Effector memory CD8-positive, alpha-beta T cell (primary cell): ENCODE data around the gene CETN3.
"Not testable (repeated sequence)": the region's sequence is repeated elsewhere in the genome, so short reads cannot be mapped to it uniquely, and the experiment has no call there.

Experiments used
- ATAC-seq: fragments of 150-1000 bp; cut with Tn5 transposase; replicated peaks from 2 replicates; pipeline ENCODE4 v1.10.0; 2021; ENCODE audit warnings: mild to moderate bottlenecking, moderate library complexity
- DNase-seq, 3 experiments: peaks; one replicate each; pipeline ENCODE4 v3.0.0; 2021
- H3K27ac Mint-ChIP-seq, 2 donors: one replicate each; pipeline ENCODE4 v1.8.0; 2022; ENCODE audit warnings: mild to moderate bottlenecking in 2 of 2, mixed read lengths in 2 of 2, moderate library complexity in 2 of 2
- H3K27me3 Mint-ChIP-seq, 2 donors: one replicate each; pipeline ENCODE4 v1.8.0; 2022; ENCODE audit warnings: mixed read lengths in 2 of 2
- H3K36me3 Mint-ChIP-seq: one replicate; pipeline ENCODE4 v1.8.0; 2022; ENCODE audit warnings: mild to moderate bottlenecking, moderate library complexity, mixed read lengths; ENCODE audit not compliant: insufficient read depth
- H3K4me1 Mint-ChIP-seq, 2 donors: one replicate each; pipeline ENCODE4 v1.8.0; 2022; ENCODE audit warnings: low read depth in 2 of 2, mixed read lengths in 2 of 2
- H3K4me3 Mint-ChIP-seq, 2 donors: one replicate each; pipeline ENCODE4 v1.8.0; 2022; ENCODE audit warnings: mild to moderate bottlenecking in 2 of 2, mixed read lengths in 2 of 2, moderate library complexity in 2 of 2
- H3K9me3 Mint-ChIP-seq, 2 donors: one replicate each; pipeline ENCODE4 v1.8.0; 2022; ENCODE audit warnings: mixed read lengths in 2 of 2

The CETN3 gene

DNA sequence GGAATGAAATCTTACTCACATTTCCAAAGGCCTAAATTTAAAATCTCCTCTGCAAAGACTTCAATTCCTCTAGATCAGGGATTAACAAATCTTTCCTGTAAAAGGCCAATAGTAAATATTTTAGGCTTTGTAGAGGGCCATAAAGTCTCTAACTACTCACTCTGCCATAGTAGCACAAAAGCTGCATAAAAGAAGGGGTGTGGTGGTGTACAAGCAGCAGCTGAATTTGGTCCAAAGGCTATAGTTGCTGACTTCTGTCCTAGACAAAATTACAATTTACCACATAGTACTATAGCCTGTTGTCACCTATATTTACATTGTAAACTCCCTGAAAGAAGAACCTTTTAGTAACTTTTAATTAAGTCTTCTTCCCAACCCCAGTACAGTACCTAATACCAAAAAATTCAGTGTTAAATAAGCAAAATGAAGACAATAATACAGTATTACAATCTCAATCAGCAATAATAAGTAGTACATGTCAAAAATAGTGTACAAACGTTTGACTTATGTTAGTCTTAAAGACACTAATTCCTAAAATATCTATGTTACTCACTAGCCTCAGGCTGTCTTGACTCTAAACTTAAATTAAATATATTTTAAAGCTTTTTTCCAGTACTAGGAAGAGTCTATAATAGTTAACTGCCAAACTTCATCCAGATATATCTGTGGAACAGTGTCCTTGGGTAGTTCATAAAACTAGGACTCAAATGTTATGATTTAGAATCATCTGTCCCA, 6.9 kb downstream of the CETN3 start:
- no peaks in the 10 kb centered on the region for H3K9me3 Mint-ChIP-seq
- H3K4me1 Mint-ChIP-seq = peaks cover 8 to 9% of the 10 kb centered on the region in 2 donors
- DNase-seq (no peak), ATAC-seq (no peak)
- no peak overlapping the region for H3K27ac Mint-ChIP-seq
- no peaks in the 10 kb centered on the region for H3K27me3 Mint-ChIP-seq
- peaks cover 21% of the 10 kb centered on the region for H3K36me3 Mint-ChIP-seq
- no peak overlapping the region for H3K4me3 Mint-ChIP-seq

DNA sequence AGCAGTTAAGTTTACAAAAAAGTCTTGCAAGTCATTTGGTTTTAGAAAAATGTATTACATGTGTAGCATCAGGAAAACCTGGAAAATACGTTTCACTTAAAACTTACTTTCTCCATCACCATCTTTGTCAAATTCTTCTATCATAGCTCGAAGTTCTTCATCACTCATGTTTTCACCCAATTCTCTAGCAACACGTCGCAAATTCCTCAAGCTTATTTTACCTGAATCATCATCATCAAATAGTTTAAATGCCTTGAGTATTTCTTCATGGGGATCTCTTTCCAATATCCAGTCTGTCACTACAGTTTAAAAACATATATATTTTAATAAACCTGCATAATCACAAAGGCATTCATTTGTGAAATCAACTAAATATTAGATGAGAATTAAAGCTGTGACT, 10.3 kb downstream of the CETN3 start:
- H3K4me1 Mint-ChIP-seq = peaks cover 3 to 4% of the 10 kb centered on the region in 2 donors
- H3K27me3 Mint-ChIP-seq = no peaks in the 10 kb centered on the region
- H3K9me3 Mint-ChIP-seq = no peaks in the 10 kb centered on the region
- H3K27ac Mint-ChIP-seq = no peak overlapping the region
- peaks cover 10% of the 10 kb centered on the region for H3K36me3 Mint-ChIP-seq
- DNase-seq = no peak
- H3K4me3 Mint-ChIP-seq = no peak overlapping the region
- no peak for ATAC-seq

- Mint-ChIP-seq H3K4me3 (no peak overlapping the region), H3K9me3 (no peaks in the 10 kb centered on the region), H3K27ac (no peak overlapping the region), H3K36me3 (peaks cover 10% of the 10 kb centered on the region), H3K27me3 (no peaks in the 10 kb centered on the region), H3K4me1 (peaks cover 3 to 4% of the 10 kb centered on the region in 2 donors)
- ATAC-seq = no peak
- DNase-seq = no peak
These were observed 10.8 kb downstream of the CETN3 start for GRCh38 chr5:90398726-90399125.

DNA sequence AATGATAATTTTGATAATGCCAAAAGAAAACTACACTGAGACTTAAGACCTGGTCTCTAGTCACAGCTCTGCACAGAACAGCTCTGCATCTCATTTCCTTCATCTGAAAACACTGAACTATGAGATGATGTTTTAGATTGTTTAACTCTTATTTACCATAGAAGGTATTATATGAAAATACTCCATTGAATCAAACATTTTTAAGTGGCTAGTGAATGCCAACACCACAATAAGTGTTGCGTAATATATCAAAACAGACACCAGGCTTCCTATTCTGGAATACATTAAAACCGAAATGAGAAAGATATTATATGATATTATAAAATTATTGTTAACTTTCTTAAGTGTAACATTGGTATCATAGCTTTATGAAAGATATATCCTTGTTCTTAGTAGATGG, 14.6 kb downstream of the CETN3 start:
- Mint-ChIP-seq H3K9me3 (no peaks in the 10 kb centered on the region), H3K36me3 (peaks cover 5% of the 10 kb centered on the region), H3K27me3 (no peaks in the 10 kb centered on the region), H3K4me1 (no peaks in the 10 kb centered on the region), H3K4me3 (no peak overlapping the region), H3K27ac (no peak overlapping the region)
- no peak for DNase-seq
- ATAC-seq = no peak

- no peak overlapping the region for H3K27ac Mint-ChIP-seq
- no peaks in the 10 kb centered on the region for H3K9me3 Mint-ChIP-seq
- H3K27me3 Mint-ChIP-seq = no peaks in the 10 kb centered on the region
- H3K36me3 Mint-ChIP-seq = no peaks in the 10 kb centered on the region
- ATAC-seq (no peak), DNase-seq (no peak)
- H3K4me1 Mint-ChIP-seq = no peaks in the 10 kb centered on the region
- no peak overlapping the region for H3K4me3 Mint-ChIP-seq
These were observed 18.6 kb downstream of the CETN3 start for GRCh38 chr5:90390928-90391327.

GRCh38 chr5:90390326-90390725, 19.2 kb downstream of the CETN3 start:
- Mint-ChIP-seq H3K4me3 (no peak overlapping the region), H3K27ac (no peak overlapping the region), H3K9me3 (no peaks in the 10 kb centered on the region), H3K4me1 (no peaks in the 10 kb centered on the region), H3K36me3 (no peaks in the 10 kb centered on the region), H3K27me3 (no peaks in the 10 kb centered on the region)
- ATAC-seq (no peak), DNase-seq (no peak)

DNA sequence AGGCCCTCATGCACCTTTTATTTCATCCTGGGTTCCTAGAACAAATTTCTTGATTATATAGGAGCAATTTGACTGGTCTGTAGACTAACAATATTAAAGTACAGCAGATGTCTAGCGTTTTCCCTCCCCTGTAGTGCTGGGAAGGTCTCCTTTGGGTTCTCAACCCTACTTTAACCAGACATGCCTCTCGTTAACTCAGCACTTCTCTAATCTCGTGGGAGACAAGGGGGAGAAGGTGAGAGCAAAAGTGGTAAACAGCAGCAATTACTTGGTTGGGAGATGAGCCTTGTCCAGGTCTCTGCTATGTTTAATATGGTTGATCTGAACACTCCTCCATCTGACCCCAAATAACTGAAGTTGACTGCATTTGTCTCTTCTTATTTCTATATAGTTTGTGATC, 22.0 kb downstream of the CETN3 start:
- no peak for ATAC-seq
- Mint-ChIP-seq H3K9me3 (no peaks in the 10 kb centered on the region), H3K36me3 (no peaks in the 10 kb centered on the region), H3K4me1 (no peaks in the 10 kb centered on the region), H3K4me3 (no peak overlapping the region), H3K27me3 (no peaks in the 10 kb centered on the region), H3K27ac (no peak overlapping the region)
- DNase-seq = no peak

DNA sequence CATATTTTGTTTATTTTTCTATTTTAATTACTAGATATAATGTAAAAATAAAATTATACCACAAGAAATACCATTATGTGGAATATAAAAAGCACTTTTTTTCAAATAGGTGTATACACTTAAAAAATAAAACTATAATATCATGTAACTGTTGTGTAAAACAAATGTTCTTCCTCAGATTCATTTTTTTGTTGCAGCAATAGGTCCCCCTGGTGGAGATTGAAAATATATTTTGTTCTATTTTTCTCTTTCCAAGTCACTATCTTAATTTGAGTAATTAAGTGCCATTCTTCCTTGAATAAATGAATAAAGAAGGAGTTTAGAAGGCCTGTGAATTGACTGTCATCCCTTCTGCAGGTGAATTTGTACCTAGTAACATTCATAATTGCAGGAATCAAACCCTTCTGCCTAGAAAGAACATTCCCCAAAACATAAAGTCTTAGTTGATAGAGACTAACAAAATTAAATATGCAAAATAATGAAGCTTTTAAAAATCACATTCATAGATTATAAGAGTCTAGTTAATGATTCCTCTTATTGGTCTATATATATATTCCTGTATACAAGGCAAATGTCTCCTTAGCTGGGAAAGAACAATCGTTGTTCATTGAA, 23.4 kb downstream of the CETN3 start:
- DNase-seq (no peak), ATAC-seq (no peak)
- Mint-ChIP-seq H3K27me3 (peaks cover 7 to 12% of the 10 kb centered on the region in 2 donors), H3K4me1 (no peaks in the 10 kb centered on the region), H3K36me3 (no peaks in the 10 kb centered on the region), H3K9me3 (no peaks in the 10 kb centered on the region), H3K27ac (no peak overlapping the region), H3K4me3 (no peak overlapping the region)

DNA sequence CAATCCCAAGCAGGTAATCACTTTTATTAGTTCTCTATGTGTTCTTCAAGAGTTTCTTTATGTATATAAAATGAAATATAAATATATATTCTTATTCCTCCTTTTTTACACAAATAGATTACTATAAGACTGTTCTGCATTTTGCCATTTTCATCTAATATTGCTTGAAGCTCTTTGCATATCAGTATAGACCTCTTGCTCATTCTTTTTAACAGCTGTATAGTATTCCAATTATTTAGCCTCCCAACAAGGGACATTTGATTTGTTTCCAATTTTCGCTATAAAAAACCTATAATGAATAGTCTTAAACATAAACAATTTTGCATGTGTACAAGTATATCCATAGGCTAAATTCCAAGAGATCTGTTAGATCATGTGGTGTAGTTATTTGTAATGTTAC, 25.2 kb downstream of the CETN3 start:
- ATAC-seq = no peak
- H3K4me1 Mint-ChIP-seq = no peaks in the 10 kb centered on the region
- H3K27me3 Mint-ChIP-seq = peaks cover 25 to 30% of the 10 kb centered on the region in 2 donors
- no peaks in the 10 kb centered on the region for H3K9me3 Mint-ChIP-seq
- H3K4me3 Mint-ChIP-seq = no peak overlapping the region
- H3K27ac Mint-ChIP-seq = no peak overlapping the region
- no peak for DNase-seq
- H3K36me3 Mint-ChIP-seq = no peaks in the 10 kb centered on the region

DNA sequence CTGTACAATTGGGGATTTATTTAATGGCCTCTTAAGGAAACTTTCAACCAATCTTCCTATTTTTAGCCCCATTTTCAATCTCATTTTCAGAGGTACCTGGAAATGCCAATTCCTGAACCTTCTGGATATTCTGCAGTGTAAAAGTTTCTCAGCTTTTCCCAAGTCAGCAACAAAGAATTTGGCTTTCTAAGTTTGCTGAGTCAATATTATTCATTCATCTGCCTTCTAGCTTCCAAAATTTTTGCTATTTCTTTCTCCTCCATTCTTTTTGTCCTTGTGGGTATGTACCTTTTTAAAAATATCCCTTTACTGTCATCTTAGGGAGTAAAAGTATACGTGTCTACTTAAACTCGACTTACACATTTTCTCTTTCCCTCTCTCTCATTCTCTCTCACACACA, 25.7 kb downstream of the CETN3 start:
- DNase-seq = no peak

GRCh38 chr5:90381213-90381929, 28.2 kb downstream of the CETN3 start:
- no peak for DNase-seq
- H3K4me1 Mint-ChIP-seq = no peaks in the 10 kb centered on the region
- no peak overlapping the region for H3K27ac Mint-ChIP-seq
- peaks cover 35 to 45% of the 10 kb centered on the region in 2 donors for H3K27me3 Mint-ChIP-seq
- no peaks in the 10 kb centered on the region for H3K36me3 Mint-ChIP-seq
- ATAC-seq = no peak
- H3K4me3 Mint-ChIP-seq = no peak overlapping the region
- H3K9me3 Mint-ChIP-seq = no peaks in the 10 kb centered on the region

More for the DNA sequence above, 25.7 kb downstream of the CETN3 start:
- Mint-ChIP-seq H3K4me1 (no peaks in the 10 kb centered on the region), H3K27ac (no peak overlapping the region), H3K9me3 (no peaks in the 10 kb centered on the region), H3K4me3 (no peak overlapping the region), H3K36me3 (no peaks in the 10 kb centered on the region), H3K27me3 (peaks cover 27 to 34% of the 10 kb centered on the region in 2 donors)
- ATAC-seq = no peak

GRCh38 chr5:90379652-90380051, 29.9 kb downstream of the CETN3 start:
- Mint-ChIP-seq H3K9me3 (no peaks in the 10 kb centered on the region), H3K36me3 (no peaks in the 10 kb centered on the region), H3K4me3 (no peak overlapping the region), H3K27ac (no peak overlapping the region), H3K27me3 (peaks cover 38 to 49% of the 10 kb centered on the region in 2 donors), H3K4me1 (no peaks in the 10 kb centered on the region)
- DNase-seq (no peak), ATAC-seq (no peak)

- H3K27me3 Mint-ChIP-seq = peaks cover 38 to 49% of the 10 kb centered on the region in 2 donors
- H3K9me3 Mint-ChIP-seq = no peaks in the 10 kb centered on the region
- no peaks in the 10 kb centered on the region for H3K36me3 Mint-ChIP-seq
- H3K27ac Mint-ChIP-seq = no peak overlapping the region
- ATAC-seq (no peak), DNase-seq (no peak)
- H3K4me3 Mint-ChIP-seq = no peak overlapping the region
- no peaks in the 10 kb centered on the region for H3K4me1 Mint-ChIP-seq
These were observed 30.8 kb downstream of the CETN3 start for GRCh38 chr5:90378752-90379151.

DNA sequence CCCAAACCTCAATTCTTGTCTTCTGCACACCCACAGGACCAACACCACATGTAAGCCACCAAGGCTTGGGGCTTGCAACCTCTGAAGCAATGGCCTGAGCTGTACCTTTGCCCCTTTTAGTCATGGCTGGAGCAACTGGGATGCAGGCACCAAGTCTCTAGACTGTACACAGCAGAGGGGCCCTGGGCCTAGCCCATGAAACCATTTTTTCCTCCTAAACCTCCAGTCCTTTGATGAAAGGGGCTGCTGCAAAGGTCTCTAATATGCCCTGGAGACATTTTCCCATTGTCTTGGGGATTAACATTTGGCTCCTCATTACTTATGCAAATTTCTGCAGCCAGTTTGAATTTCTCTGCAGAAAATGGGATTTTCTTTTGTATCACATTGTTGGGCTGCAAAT, 38.3 kb downstream of the CETN3 start:
- not testable (repeated sequence) for H3K36me3 Mint-ChIP-seq, H3K4me1 Mint-ChIP-seq, H3K9me3 Mint-ChIP-seq, DNase-seq, H3K4me3 Mint-ChIP-seq, H3K27ac Mint-ChIP-seq, ATAC-seq
- peaks cover 31 to 38% of the 10 kb centered on the region in 2 donors for H3K27me3 Mint-ChIP-seq
